GM12878 (cell line): ENCODE results near the gene UNC119B. TPM values are rescaled to one million over a fixed set of nuclear protein-coding genes. Genes with fewer than 3 reads are reported as not detected.

Experiments used
- ATAC-seq: fragments of 200-7000 bp; cut with Tn5 transposase; 3 replicates; pipeline ENCODE4 v1.9.1; 2020; ENCODE audit warnings: mild to moderate bottlenecking, moderate library complexity
- BruUV-seq: library from RNA; stranded (reverse); fragments of 400-500 nt; replicated peaks from 2 replicates; lab custom pipeline; 2021; lab: Mats Ljungman, UMichigan
- CTCF ChIA-PET: fragments of 300-600 bp; sonication (Branson Sonifier 250); formaldehyde crosslinking; extraction: SDS; loops from one replicate; lab custom pipeline; 2021; ENCODE audit warnings: inconsistent platforms; lab: Yijun Ruan, JAX
- POLR2A ChIA-PET: fragments of 350-600 bp; formaldehyde crosslinking; extraction: SDS; loops from one replicate; lab custom pipeline; 2021; ENCODE audit warnings: inconsistent platforms; lab: Charles Lee
- RAD21 ChIA-PET: fragments of 300-600 bp; sonication (Branson Sonifier 250); formaldehyde crosslinking; loops from one replicate; lab custom pipeline; 2023; ENCODE audit warnings: antibody characterized with exemption; ENCODE audit not compliant: unreplicated experiment; lab: Charles Lee
- SMC1A ChIA-PET: fragments of 300-600 bp; sonication (Branson Sonifier 250); formaldehyde crosslinking; loops from one replicate; lab custom pipeline; 2023; ENCODE audit not compliant: unreplicated experiment, uncharacterized antibody; lab: Charles Lee
- DNase-seq: peaks from one replicate; pipeline ENCODE4 v3.0.0-alpha.2; 2011; ENCODE audit warnings: low read depth, low spot score
- FAIRE-seq: peaks from 3 replicates; lab custom pipeline; 2011; peaks lifted over from hg19 to GRCh38; lab: Jason Lieb, UNC
- H2AFZ ChIP-seq: 2 replicates; pipeline ENCODE4 v1.6.0; 2011; ENCODE audit warnings: low read depth, low read length, control low read depth; ENCODE audit not compliant: control insufficient read depth
- H3K27ac ChIP-seq: 2 replicates; pipeline ENCODE4 v1.5.1; 2011; ENCODE audit warnings: control low read depth; ENCODE audit not compliant: control insufficient read depth, insufficient read depth
- H3K27me3 ChIP-seq, 2 experiments: replicated peaks in 1 of 2; 2 replicates each; pipeline versions ENCODE4 v1.6.0 to v1.6.1; 2011; ENCODE audit warnings: low read length in 1 of 2; ENCODE audit not compliant: control insufficient read depth in 2 of 2, insufficient read depth in 2 of 2
- H3K36me3 ChIP-seq, 2 experiments: 2 replicates each; pipeline ENCODE4 v1.5.1; 2011; ENCODE audit warnings: low read length in 1 of 2; ENCODE audit not compliant: control insufficient read depth in 2 of 2, insufficient read depth in 2 of 2
- H3K4me1 ChIP-seq: 2 replicates; pipeline ENCODE4 v1.6.1; 2011; ENCODE audit warnings: mild to moderate bottlenecking, low read length, moderate library complexity, mixed read lengths; ENCODE audit not compliant: control insufficient read depth, insufficient read depth
- H3K4me2 ChIP-seq: 2 replicates; pipeline ENCODE4 v1.6.0; 2011; ENCODE audit warnings: control low read depth; ENCODE audit not compliant: control insufficient read depth, insufficient read depth
- H3K4me3 ChIP-seq: fragments of 200-600 bp; sonication (generic); 2 replicates; pipeline ENCODE4 v1.5.1; 2016
- H3K79me2 ChIP-seq: 2 replicates; pipeline ENCODE4 v1.6.0; 2011; ENCODE audit warnings: low read length; ENCODE audit not compliant: control insufficient read depth, insufficient read depth
- H3K9ac ChIP-seq: 2 replicates; pipeline ENCODE4 v1.8.0; 2011; ENCODE audit warnings: low read length, control low read depth, mixed read lengths; ENCODE audit not compliant: control insufficient read depth, insufficient read depth
- H3K9me3 ChIP-seq: replicated peaks from 3 replicates; pipeline ENCODE4 v1.5.1; 2011; ENCODE audit warnings: mild to moderate bottlenecking, low read length; ENCODE audit not compliant: control insufficient read depth, insufficient read depth
- H4K20me1 ChIP-seq: 2 replicates; pipeline ENCODE4 v1.6.0; 2011; ENCODE audit not compliant: control insufficient read depth, insufficient read depth
- DPF2 ChIP-seq: fragments of 450-650 bp; IDR thresholded peaks from 2 replicates; pipeline ENCODE4 v1.6.1; 2017; ENCODE audit warnings: mild to moderate bottlenecking
- IRF4 ChIP-seq: IDR thresholded peaks from 2 replicates; pipeline ENCODE4 v1.6.1; 2011; ENCODE audit warnings: low read depth, low read length
- MYC ChIP-seq: IDR thresholded peaks from 2 replicates; pipeline ENCODE4 v1.6.1; 2011; ENCODE audit warnings: mild to moderate bottlenecking, low read length, moderate library complexity, inconsistent platforms; ENCODE audit not compliant: insufficient read depth, insufficient replicate concordance, insufficient read length, severe bottlenecking
- SMAD1 ChIP-seq: fragments of 450-650 bp; IDR thresholded peaks from 2 replicates; pipeline ENCODE4 v1.6.1; 2018; ENCODE audit warnings: mild to moderate bottlenecking, low read depth; ENCODE audit not compliant: partially characterized antibody
- SMARCA5 ChIP-seq: fragments of 450-650 bp; IDR thresholded peaks from 2 replicates; pipeline ENCODE4 v1.6.1; 2017; ENCODE audit warnings: mild to moderate bottlenecking
- STAT3 ChIP-seq: IDR thresholded peaks from 2 replicates; pipeline ENCODE4 v1.6.1; 2011; ENCODE audit warnings: low read depth, low read length, improper control_type of control experiment
- ZNF384 ChIP-seq: IDR thresholded peaks from 2 replicates; pipeline ENCODE4 v1.6.1; 2012; ENCODE audit warnings: low read depth, mild to moderate bottlenecking, low read length, improper control_type of control experiment, borderline replicate concordance
- ZNF622 ChIP-seq: fragments of 450-650 bp; IDR thresholded peaks from 2 replicates; pipeline ENCODE4 v1.6.1; 2017; ENCODE audit warnings: mild to moderate bottlenecking, inconsistent platforms
- ZSCAN29 ChIP-seq: fragments of 450-650 bp; IDR thresholded peaks from 2 replicates; pipeline ENCODE4 v1.6.1; 2017; ENCODE audit warnings: mild to moderate bottlenecking, moderate library complexity
- WGBS: methylation state at CpG from one replicate; pipeline ENCODE4 v1.1.6; 2016; ENCODE audit warnings: low lambda C conversion rate; ENCODE audit not compliant: insufficient replicate concordance, insufficient coverage; ENCODE audit errors: missing lambda C conversion rate; 5-methylcytosine and 5-hydroxymethylcytosine counted together
- in situ Hi-C: fragments of 300-500 bp; cut with MboI; formaldehyde crosslinking; loops from 9 replicates; pipeline ENCODE4 v1.14.3; 2018; ENCODE audit warnings: mixed read lengths
- intact Hi-C: fragments of 100-400 bp; cut with micrococcal nuclease; formaldehyde crosslinking; loops from one replicate; pipeline ENCODE4 v1.14.2; 2022; ENCODE audit not compliant: unreplicated experiment
- polyA plus RNA-seq, 11 experiments: library from polyadenylated mRNA; depleted of rRNA in 4 of 11; unstranded in 6 of 11; stranded (reverse) in 5 of 11; fragments of >200 nt; fragmentation: Nextera tagmentation in 4 of 11; fragmentation: Illumina TruSeq in 1 of 11; extraction: Ambion mirVana in 4 of 11; extraction: Trizol in 1 of 11; gene quantifications; 1 replicate in 1 of 11; 2 replicates in 10 of 11; pipeline versions ENCODE4 v1.2.1 to v1.2.3, GENCODE V29; 2011 to 2016; ENCODE audit warnings: inconsistent platforms in 2 of 11, missing spikeins in 2 of 11, low read depth in 1 of 11
- total RNA-seq, 4 experiments: library from RNA; depleted of rRNA in 3 of 4; stranded (reverse); fragments of >200 nt in 3 of 4; fragmentation: Illumina TruSeq in 1 of 4; extraction: Trizol in 1 of 4; gene quantifications; 2 replicates each; pipeline versions ENCODE4 v1.2.1 to v1.2.3, GENCODE V29; 2013 to 2021
- TF ChIP-seq, protein P1 (sequence below): IDR thresholded peaks from 2 replicates; pipeline ENCODE4 v1.6.1; 2012; ENCODE audit warnings: improper control_type of control experiment, low read depth, low read length; ENCODE audit not compliant: insufficient replicate concordance
- TF ChIP-seq, protein P2 (sequence below): fragments of 150-350 bp; IDR thresholded peaks from 2 replicates; pipeline ENCODE4 v1.6.1; 2016; ENCODE audit warnings: low read depth, low read length
- TF ChIP-seq, protein P3 (sequence below): fragments of 450-650 bp; IDR thresholded peaks from 2 replicates; pipeline ENCODE4 v1.6.1; 2017; ENCODE audit warnings: borderline replicate concordance
- TF ChIP-seq, protein P4 (sequence below): fragments of 450-650 bp; IDR thresholded peaks from 2 replicates; pipeline ENCODE4 v1.6.1; 2016; ENCODE audit warnings: mild to moderate bottlenecking

Gene UNC119B
- total and polyA plus RNA-seq, 10 of the 15 experiments (the other 5 are each of a cell fraction or from before 2014, with no cell fraction given) = 4.3 to 31.5 (median 10.5) TPM

DNA sequence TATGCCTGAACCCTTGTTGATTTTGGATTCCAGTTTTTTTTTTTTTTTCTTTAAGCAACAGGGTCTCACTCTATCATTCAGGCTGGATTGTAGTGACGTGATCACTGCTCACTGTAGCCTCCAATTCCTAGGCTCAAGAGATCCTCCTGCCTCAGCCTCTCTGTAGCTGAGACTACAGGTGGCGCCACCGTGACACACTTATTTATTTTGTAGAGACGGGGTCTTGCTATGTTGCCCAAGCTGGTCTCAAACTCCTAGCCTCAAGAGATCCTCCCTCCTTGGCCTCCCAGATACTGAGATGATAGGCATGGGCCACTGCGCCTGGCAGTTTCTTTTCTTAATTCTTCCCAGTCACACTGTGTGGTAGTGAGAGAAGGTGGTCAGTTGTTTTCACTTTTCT, 40.5 kb downstream of the UNC119B start:
- no TSS peak for BruUV-seq
- H3K9me3 ChIP-seq = peaks cover 5% of the 10 kb centered on the region
- ChIA-PET CTCF (interaction anchor here (0.6 to 1.7 kb wide), 6 partner anchors 34 to 221 kb away, joined by 3 to 15 read pairs (median 4); no protein-coding TSS in a partner anchor), POLR2A (no interaction called here), SMC1A (interaction anchor here (1.5 kb wide), 1 partner anchor 189 kb away, joined by 4 read pairs; no protein-coding TSS in a partner anchor), RAD21 (interaction anchor here (2.0 kb wide), 1 partner anchor 221 kb away, joined by 10 read pairs; no protein-coding TSS in a partner anchor)
- H3K27me3 ChIP-seq = no peaks in the 10 kb centered on the region
- H3K4me3 ChIP-seq = no peak overlapping the region
- FAIRE-seq (no peak), DNase-seq (no peak), ATAC-seq (no peak)
- intact Hi-C loops (no loop called here), in situ Hi-C loops (no loop called here)
- no peaks in the 10 kb centered on the region for H4K20me1 ChIP-seq
- no peak overlapping the region for H2AFZ ChIP-seq
- no peak overlapping the region for H3K27ac ChIP-seq
- no peaks in the 10 kb centered on the region for H3K4me1 ChIP-seq
- 78% methylated on average over 5 of the region's 5 CpGs for WGBS
- no peaks in the 10 kb centered on the region for H3K36me3 ChIP-seq
- H3K9ac ChIP-seq = no peak overlapping the region
- H3K4me2 ChIP-seq = no peak overlapping the region
- H3K79me2 ChIP-seq = no peaks in the 10 kb centered on the region
- TF ChIP-seq, protein P1, sequence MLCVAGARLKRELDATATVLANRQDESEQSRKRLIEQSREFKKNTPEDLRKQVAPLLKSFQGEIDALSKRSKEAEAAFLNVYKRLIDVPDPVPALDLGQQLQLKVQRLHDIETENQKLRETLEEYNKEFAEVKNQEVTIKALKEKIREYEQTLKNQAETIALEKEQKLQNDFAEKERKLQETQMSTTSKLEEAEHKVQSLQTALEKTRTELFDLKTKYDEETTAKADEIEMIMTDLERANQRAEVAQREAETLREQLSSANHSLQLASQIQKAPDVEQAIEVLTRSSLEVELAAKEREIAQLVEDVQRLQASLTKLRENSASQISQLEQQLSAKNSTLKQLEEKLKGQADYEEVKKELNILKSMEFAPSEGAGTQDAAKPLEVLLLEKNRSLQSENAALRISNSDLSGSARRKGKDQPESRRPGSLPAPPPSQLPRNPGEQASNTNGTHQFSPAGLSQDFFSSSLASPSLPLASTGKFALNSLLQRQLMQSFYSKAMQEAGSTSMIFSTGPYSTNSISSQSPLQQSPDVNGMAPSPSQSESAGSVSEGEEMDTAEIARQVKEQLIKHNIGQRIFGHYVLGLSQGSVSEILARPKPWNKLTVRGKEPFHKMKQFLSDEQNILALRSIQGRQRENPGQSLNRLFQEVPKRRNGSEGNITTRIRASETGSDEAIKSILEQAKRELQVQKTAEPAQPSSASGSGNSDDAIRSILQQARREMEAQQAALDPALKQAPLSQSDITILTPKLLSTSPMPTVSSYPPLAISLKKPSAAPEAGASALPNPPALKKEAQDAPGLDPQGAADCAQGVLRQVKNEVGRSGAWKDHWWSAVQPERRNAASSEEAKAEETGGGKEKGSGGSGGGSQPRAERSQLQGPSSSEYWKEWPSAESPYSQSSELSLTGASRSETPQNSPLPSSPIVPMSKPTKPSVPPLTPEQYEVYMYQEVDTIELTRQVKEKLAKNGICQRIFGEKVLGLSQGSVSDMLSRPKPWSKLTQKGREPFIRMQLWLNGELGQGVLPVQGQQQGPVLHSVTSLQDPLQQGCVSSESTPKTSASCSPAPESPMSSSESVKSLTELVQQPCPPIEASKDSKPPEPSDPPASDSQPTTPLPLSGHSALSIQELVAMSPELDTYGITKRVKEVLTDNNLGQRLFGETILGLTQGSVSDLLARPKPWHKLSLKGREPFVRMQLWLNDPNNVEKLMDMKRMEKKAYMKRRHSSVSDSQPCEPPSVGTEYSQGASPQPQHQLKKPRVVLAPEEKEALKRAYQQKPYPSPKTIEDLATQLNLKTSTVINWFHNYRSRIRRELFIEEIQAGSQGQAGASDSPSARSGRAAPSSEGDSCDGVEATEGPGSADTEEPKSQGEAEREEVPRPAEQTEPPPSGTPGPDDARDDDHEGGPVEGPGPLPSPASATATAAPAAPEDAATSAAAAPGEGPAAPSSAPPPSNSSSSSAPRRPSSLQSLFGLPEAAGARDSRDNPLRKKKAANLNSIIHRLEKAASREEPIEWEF = no peak
- TF ChIP-seq IRF4 = no peak
- no peak for TF ChIP-seq MYC
- TF ChIP-seq ZNF622 = no peak
- TF ChIP-seq, protein P2, sequence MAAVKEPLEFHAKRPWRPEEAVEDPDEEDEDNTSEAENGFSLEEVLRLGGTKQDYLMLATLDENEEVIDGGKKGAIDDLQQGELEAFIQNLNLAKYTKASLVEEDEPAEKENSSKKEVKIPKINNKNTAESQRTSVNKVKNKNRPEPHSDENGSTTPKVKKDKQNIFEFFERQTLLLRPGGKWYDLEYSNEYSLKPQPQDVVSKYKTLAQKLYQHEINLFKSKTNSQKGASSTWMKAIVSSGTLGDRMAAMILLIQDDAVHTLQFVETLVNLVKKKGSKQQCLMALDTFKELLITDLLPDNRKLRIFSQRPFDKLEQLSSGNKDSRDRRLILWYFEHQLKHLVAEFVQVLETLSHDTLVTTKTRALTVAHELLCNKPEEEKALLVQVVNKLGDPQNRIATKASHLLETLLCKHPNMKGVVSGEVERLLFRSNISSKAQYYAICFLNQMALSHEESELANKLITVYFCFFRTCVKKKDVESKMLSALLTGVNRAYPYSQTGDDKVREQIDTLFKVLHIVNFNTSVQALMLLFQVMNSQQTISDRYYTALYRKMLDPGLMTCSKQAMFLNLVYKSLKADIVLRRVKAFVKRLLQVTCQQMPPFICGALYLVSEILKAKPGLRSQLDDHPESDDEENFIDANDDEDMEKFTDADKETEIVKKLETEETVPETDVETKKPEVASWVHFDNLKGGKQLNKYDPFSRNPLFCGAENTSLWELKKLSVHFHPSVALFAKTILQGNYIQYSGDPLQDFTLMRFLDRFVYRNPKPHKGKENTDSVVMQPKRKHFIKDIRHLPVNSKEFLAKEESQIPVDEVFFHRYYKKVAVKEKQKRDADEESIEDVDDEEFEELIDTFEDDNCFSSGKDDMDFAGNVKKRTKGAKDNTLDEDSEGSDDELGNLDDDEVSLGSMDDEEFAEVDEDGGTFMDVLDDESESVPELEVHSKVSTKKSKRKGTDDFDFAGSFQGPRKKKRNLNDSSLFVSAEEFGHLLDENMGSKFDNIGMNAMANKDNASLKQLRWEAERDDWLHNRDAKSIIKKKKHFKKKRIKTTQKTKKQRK = no peak
- no peak for TF ChIP-seq ZNF384
- no peak for TF ChIP-seq ZSCAN29
- TF ChIP-seq STAT3 = no peak
- TF ChIP-seq DPF2 = no peak
- no peak for TF ChIP-seq SMARCA5
- TF ChIP-seq, protein P3, sequence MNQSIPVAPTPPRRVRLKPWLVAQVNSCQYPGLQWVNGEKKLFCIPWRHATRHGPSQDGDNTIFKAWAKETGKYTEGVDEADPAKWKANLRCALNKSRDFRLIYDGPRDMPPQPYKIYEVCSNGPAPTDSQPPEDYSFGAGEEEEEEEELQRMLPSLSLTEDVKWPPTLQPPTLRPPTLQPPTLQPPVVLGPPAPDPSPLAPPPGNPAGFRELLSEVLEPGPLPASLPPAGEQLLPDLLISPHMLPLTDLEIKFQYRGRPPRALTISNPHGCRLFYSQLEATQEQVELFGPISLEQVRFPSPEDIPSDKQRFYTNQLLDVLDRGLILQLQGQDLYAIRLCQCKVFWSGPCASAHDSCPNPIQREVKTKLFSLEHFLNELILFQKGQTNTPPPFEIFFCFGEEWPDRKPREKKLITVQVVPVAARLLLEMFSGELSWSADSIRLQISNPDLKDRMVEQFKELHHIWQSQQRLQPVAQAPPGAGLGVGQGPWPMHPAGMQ = no peak
- TF ChIP-seq, protein P4, sequence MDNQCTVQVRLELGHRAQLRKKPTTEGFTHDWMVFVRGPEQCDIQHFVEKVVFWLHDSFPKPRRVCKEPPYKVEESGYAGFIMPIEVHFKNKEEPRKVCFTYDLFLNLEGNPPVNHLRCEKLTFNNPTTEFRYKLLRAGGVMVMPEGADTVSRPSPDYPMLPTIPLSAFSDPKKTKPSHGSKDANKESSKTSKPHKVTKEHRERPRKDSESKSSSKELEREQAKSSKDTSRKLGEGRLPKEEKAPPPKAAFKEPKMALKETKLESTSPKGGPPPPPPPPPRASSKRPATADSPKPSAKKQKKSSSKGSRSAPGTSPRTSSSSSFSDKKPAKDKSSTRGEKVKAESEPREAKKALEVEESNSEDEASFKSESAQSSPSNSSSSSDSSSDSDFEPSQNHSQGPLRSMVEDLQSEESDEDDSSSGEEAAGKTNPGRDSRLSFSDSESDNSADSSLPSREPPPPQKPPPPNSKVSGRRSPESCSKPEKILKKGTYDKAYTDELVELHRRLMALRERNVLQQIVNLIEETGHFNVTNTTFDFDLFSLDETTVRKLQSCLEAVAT = no peak
- TF ChIP-seq SMAD1 = no peak
